ENCODE data around the gene MERTK.
"Not testable (repeated sequence)": the region's sequence is repeated elsewhere in the genome, so short reads cannot be mapped to it uniquely, and the experiment has no call there.

Gene MERTK

DNA sequence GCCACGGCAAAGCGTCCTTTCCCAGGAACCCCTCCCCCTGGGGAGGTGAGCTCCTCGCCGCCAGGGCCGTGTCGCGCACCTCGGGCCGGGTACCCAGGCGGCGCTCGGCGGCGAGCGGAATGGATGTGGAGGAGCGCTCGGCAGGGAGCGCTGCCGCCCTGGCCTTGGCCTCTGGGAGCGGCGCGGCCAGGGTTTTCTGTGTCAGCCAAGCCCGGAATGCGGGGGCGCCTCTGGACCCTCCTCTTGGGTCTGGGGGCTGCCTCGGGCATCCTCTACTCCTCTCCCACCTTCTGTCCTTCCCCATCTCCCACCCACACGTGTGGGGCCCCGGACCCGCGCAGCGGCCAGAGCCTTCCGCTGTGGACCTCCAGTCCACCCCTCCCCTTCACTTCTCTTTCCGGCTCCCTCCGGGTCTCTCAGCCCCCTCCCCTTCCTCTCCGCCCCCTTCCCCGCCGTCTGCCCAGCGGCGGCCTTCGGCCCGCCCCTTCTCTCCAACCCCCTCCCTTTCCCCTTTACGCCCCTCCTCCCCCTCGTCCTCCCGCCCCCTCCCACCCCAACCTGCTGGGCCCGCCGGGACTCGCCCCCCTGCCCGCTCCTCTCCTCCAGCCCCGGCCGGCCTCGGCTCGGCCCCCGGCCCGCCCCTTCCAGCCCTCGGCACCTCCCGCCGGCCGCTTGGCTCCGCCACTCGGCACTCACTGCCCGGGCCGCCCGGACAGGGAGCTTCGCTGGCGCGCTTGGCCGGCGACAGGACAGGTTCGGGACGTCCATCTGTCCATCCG is at the start of gene MERTK:
TSS of gene MERTK (plus strand) at position 684 of the 779 bp plus-strand sequence. CDS start 129 bp downstream, outside the sequence.
- DNase-seq (ENCODE audit: low read depth in 4 of 4, low spot score in 1 of 4), result peak in 2 of 4 experiments; percentile 36 to 43

DNA sequence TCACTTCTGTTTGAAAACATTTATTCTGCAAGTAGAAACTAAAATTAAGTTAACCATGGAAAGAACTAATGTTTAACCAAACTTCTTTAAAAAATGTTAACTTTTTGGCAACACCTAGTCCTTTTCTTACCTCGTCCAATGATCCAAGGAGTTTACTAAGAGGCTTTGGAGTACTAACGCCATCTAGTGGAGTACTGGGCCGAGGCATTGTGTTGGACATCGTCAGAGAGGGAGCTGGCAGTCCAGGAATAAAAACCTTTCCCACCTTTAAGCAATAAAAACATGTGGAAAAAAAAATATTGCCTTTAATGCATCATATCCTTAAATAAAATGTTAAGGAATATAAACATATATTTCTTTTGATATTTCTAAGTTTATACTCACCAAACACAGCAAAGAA is 47.8 kb upstream of the MERTK start:
- not testable (repeated sequence) for DNase-seq (ENCODE audit: low read depth in 4 of 4, low spot score in 1 of 4)

DNA sequence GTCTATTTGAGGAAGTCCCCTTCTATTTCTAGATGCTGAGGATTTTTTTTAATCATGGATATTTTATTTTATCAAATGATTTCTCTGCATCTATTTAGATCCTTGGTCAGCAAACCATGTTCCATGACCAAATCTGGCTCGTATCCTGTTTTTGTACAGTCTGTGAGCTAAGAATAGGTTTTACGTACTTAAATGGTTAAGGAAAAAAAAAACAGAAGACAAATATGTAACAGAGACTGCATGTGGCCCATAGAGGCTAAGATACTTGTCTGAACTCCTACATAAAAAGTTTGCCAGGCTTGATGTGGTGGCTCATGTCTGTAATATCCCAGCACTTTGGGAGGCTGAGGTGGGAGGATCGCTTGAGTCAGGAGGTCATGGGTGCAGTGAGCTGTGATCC is 45.9 kb upstream of the MERTK start:
- DNase-seq (ENCODE audit: low read depth in 4 of 4, low spot score in 1 of 4), result not testable (repeated sequence)

DNA sequence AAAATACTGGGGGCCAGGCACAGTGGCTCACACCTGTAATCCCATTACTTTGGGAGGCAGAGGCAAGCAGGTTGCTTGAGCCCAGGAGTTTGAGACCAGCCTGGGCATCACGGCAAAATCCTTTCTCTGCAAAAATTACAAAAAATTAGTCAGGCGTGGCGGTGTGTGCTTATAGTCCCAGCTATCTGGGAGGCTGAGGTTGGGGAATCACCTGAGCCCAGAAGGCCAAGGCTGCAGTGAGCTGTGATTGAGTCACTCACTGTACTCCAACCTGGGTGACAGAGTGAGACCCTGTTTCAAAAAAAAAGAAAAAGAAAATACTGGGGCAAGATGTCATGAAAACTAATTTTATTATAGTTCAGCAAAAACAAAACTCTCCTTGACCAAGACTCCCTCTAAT is 38.4 kb upstream of the MERTK start:
- DNase-seq (ENCODE audit: low read depth in 4 of 4, low spot score in 1 of 4), result not testable (repeated sequence)

DNA sequence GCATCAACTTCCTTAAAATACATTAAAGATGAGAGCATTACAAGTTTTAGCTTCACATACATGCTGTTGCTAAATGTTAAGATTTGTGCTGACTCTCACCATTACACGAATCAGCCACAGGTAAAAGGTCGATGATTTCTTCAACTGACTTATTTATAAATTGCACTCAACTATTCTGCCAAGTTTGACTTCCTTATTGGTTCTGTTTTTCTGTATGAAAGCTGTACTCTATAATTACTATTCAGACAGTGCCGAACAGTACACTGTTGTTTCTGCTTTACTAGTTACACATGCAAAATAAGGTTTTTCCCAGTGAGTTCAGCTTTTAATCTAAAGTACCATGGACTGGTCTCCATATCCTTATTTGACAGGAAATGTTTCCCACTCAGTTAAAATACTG is 33.3 kb upstream of the MERTK start:
- not testable (repeated sequence) for DNase-seq (ENCODE audit: low read depth in 4 of 4, low spot score in 1 of 4)

DNA sequence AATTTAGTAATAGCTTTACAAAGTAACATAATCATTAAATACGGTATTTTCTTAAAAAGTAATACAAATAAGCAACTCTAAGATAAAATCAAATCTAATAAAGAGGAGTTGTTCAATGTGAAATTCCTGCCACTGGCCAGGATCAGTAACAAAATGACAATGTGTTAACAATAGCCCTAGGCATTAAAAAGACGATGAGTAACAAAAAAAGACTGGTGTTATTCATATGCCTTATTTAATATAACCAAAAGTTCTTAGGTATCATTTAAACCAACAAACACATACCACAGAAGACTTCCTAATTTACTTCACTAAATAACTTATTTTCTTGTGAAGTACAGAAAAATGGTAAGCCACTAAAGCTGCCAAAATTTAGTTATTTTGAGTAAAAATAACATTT is 25.6 kb upstream of the MERTK start:
- not testable (repeated sequence) for DNase-seq (ENCODE audit: low read depth in 4 of 4, low spot score in 1 of 4)

DNA sequence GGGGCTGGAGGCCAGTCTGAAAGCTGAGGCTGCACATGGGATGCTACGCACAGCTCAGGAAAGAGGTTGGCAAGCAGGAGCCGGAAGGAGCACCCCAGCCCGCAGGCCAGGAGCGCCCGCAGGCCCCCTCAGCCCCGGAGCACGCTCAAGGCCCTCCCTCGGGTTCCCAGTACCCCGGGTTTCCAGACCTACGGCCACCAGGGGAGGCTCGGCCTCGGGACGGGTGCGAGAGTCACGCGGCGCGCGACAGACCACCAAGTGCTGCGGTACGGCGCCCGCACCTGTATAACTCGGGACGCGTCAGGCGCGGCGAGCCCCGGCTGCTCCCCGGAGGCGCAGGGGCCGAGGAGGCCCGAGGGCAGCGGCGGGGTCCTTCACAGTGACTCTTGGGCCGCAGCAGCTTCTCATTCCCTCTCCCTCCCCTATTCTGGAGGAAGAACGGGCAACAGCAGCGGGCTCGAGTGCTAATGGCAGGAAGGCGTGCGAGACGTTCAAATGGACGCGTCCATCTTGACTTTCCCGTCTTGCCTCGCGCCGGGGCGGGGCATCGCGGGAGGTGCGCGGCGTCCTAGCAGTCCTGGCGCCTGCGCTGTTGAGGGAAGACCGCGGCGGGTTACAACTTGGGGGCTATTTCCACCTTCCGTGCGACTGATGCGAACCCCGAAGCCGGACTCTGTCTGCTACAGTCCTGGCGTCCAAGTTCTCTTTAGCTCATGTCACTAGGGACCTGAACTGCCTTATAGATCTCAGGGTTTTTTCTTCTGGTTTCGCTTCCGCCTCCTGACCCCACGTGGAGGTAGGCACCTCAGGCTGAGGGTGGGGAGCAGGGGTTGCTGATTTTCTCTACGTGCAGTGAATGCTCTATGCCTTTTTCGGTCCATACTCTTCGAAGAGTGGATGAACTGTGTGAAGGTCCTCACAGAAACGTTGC is 14.5 kb upstream of the MERTK start, which contains the start of gene ANAPC1:
TSS of gene ANAPC1 (minus strand) at position 533 of the 931 bp plus-strand sequence. CDS start 3,368 bp downstream, outside the sequence.
- DNase-seq (ENCODE audit: low read depth in 4 of 4, low spot score in 1 of 4), result peak; percentile 65 to 82 (median 76)

DNA sequence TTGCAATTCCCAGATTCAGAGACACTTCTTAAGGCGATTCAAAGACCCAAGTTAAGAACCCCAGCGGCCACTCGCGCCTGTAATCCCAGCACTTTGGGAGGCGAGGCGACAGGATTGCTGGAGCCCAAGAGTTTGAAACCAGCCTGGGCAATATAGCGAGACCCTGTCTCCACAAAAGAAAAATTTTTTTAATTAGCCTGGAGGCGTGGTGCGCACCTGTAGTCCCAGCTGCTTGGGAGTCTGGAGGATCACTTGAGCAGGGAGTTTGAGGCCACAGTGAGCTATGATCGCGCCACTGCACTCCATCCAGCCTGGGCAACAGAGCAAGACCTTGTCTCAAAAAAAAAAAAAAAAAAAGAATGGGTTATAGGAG is 13.8 kb upstream of the MERTK start:
- no peak for DNase-seq (ENCODE audit: low read depth in 4 of 4, low spot score in 1 of 4)

DNA sequence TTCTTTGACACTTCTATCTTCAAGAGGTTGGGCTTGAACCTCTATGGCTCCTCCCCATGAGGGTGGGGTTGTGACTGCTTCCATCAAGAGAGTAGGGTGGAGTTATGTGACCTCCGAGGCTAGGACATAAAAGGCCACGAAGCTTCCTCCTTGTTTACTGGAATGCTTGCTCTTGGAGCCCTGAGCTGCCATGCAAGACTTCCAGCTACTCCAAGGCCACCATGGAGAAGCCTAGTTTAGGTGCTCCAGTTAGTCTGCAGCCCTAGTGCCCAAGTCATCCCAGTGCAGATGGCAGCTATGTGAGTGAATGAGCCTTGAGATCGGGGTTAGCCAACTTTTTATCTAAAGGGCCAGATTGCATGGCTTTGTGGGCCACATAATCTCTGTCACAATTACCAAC is 2.4 kb upstream of the MERTK start:
- no peak for DNase-seq (ENCODE audit: low read depth in 4 of 4, low spot score in 1 of 4)

DNA sequence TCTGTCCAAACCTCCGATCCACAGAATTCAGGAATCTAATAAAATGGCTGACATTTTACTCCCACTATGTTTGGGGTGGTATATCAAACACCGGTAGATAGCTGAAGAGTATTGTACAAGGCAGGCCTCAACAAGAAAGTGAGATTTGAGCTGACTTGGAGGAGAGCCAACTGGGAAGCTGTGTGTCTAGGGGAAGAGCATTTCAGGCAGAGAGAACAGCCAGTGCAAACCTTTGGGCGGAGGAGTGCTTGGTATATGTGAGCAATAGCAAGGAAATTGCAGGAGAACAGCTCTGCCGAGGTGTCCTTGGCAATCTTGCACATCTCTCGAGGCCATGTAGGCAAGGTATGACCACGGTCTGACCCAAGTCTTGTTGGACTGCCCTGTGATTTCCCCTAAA is 1.8 kb upstream of the MERTK start:
- DNase-seq (ENCODE audit: low read depth in 4 of 4, low spot score in 1 of 4), result no peak

DNA sequence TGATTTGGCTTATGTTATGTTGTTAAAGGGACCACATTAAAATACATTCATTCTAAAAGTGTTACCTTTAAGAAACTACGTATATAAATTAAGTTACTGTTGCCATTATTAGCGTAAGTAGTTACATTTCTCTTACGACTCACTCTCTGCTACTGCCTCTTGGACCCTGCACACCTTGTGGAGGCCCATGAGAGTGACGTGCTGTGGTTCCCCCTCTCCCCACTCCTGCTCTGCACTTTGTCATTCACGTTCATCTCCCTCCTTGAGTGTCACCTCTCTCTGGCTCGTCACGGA is 830 bp upstream of the MERTK start:
- DNase-seq (ENCODE audit: low read depth in 4 of 4, low spot score in 1 of 4), result no peak

DNA sequence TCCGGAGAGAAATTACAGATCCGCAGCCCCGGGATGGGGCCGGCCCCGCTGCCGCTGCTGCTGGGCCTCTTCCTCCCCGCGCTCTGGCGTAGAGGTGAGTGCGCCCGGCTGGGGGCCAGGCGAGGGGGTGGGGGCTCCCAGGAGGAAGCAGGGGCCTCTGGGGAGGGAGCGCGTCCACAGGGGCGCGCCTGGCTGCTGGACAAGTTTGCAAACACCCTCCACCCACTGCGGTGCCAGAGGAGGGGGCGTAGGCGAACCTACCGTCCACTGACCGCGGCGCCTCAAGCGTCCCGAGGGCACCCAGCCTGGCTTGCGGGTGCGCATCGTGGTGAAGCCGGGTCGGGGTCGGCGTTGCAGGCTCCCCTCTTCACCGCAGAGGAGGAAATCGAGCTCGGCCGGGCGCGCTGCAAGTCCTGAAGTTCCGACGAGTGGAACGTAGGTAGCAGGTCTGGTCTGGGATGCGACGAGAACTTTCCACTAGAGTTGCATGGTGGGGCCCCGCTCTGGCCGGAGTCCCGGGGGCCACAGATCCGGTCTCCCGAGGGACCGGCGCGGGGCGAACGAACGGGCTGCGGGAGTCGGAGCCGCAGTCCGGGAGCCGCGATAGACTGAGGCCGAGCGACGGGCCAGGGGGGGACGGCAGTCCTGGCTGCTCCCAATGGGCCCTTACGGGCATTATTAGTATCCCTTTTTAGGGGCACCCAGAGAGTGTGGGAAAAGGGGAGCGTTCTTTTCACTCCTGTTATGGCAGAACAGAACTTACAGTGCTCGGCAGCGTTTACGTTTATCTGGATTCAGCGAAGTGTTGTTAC is 502 bp downstream of the MERTK start:
- DNase-seq (ENCODE audit: low read depth in 4 of 4, low spot score in 1 of 4), result no peak

DNA sequence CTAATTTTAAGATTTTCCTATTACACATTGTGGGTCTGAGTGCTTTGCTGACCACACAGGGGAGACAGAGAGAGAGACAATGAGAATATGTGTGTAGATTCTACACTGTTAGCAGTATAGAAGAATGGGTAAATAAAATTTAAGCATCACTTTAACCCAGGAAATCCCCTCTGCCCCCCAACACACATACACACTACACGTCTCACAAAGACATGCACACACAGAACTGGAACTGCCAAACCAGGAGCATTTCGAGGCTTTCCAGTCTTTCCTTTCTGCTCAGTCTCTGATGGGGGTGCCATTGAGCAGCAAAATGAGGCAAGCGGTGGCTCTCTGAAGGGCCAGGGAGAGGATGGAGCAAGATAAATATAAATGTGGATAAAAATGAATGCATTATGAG is 2.5 kb downstream of the MERTK start:
- no peak for DNase-seq (ENCODE audit: low read depth in 4 of 4, low spot score in 1 of 4)

DNA sequence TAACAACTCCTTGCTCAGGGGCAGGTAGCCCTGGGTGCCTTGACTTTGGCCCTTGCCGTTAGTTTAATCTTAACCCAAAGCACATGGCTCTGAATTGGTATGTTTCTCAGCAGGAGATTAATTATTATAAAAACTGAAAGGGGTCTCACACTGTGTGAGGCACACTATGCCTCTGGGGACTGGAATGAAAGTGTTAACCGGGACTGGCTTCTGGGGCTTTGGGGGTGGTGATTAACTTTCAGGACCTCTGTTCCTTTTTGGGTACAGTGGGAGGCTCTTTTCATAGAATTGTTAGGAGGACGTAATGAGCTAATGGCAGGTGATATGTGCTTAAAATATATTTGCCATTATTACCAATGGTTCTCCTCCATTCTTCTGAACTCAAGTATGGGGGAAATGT is 5.1 kb downstream of the MERTK start:
- DNase-seq (ENCODE audit: low read depth in 4 of 4, low spot score in 1 of 4), result no peak

DNA sequence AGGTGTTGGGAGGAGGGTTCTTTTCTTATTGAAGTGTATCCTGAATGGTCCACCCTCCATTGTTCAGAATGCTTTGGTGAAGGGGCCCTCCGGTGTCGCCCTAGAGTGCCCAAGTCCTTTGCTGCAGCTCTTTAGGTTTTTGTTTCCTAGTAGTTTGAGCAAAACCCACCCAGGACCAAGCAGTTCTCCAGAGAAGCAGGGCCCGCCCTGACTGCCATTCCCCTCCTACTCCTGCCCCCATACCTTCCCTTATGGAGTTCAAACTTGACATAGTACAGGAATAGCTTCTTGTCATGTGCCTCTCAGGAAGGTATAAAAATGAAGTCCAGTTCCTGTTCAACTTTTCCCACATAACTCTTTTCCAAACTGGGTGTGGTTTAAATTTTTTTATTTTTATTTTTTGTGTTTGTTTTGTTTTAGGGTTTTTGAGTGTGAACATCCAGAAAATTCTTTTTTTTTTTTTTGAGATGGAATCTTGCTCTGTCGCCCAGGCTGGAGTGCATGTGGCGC is 5.6 kb downstream of the MERTK start:
- no peak for DNase-seq (ENCODE audit: low read depth in 4 of 4, low spot score in 1 of 4)

DNA sequence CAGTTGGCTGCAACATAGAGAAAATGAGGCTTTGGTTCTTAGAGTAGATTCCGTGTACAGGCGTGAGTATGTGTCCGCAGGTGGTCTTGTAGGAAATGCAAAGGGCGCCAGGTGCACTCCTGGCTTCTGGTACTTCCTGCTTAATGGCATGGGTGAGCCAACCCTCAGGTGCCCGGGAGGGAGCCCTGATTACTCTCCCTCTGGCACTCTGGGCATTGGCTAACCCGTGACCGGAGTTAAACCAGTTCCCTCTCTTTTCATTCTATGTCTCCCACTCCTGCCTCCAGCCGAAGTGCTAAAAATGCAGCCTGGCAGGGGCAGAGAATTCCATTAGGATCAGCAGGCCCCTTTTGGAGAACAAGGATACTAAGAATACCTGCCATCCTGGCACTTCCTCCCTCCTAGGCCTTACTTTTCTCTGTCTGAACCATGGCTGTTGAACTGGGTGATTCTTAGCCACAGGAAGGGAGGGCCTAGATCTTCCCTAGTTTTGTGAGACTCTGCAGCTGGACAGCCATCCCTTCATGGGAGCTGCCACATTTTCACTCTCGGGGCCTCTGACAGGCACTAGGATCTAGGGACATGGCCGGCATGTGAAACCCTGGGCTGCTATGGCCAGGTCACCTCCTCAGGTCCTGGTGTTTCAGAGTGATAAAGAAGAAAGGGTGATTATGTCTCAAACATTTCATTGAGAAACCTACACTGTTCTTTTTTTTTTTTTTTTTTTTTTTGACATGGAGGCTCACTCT is 6.5 kb downstream of the MERTK start:
- DNase-seq (ENCODE audit: low read depth in 4 of 4, low spot score in 1 of 4), result no peak

DNA sequence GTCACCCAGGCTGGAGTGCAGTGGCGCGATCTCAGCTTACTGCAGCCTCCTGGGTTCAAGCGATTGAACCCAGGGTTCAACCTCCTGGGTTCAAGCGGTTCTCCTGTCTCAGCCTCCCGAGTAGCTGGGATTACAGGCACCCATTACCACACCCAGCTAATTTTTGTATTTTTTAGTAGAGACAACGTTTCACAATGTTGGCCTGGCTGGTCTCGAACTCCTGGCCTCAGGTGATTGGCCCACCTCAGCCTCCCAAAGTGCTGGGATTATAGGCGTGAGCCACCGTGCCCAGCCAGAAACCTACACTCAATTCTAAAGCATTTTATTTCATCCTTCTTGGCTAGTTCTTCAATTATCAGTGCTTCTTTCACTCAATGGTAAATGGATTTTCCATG is 7.1 kb downstream of the MERTK start:
- not testable (repeated sequence) for DNase-seq (ENCODE audit: low read depth in 4 of 4, low spot score in 1 of 4)

DNA sequence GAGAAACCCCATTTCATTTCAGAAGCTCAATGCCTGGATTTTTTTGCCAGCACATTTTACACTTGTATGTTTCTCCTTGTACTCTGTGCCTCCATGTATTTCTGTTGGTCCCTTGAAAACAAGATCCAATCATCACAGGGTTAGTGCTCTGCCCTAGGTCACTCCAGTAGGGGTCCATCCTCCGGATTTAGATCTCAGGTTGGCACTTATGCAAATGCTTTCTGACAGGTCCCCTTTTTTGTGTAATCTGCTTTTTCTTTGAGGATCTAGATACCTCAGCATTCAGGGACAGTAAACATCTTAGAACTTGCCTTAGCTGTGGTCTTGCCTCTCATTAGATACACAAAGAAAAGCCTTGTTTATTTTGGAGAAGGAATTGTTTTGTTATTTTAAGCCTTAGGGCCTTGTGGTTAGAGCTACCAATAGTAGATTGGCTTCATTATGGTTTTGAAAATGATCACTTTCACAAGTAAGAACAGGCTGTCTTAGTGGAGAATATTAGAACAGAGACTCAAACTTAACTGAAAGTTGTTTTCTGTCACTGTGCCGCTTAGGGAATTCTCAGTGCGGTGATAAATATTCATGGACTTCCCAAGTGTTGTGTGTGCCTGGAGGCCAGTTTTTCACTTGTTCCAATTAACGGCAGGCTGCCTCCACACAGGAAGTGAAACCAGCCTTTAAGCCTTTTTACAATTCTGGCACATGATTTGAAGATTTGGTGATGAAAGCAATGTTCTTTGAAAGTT is 7.8 kb downstream of the MERTK start:
- no peak for DNase-seq (ENCODE audit: low read depth in 4 of 4, low spot score in 1 of 4)

DNA sequence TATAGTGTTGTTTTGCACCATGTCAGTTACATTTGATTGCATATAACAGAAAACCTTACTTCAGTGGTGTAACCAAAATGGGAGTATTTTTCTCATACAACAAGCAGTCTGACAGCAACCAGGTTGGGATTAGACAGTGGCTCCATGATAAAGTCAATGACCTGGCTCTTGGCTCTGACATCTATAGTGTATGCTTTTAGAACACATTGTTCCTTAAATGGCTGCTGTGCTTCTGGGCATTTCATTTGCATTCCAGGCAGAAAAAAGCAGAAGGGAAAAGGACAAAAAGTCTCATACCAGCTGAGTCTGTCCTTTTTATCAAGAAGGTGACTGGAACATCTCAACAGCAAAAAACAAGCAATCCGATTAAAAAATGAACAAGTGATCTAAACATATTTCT is 10.2 kb downstream of the MERTK start:
- DNase-seq (ENCODE audit: low read depth in 4 of 4, low spot score in 1 of 4), result no peak

DNA sequence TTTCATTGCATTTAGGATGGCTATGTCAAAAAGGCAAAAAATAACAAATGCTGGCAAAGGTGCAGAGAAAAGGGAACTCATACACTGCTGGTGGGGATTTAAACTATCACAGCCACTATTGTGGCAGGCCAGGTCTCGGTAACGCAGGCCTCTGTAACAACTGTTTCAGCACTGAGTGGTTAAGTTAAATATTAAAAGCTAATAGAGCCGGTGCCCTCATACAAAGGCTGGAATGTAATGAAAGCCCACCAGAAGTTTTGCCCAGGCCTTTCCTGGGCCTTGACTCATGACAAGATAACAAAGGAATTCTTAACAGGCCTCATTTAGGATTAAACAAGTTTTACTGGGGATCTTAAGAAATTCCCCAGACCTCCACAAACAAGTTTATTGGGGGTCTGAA is 10.7 kb downstream of the MERTK start:
- DNase-seq (ENCODE audit: low read depth in 4 of 4, low spot score in 1 of 4), result no peak

All from stimulated activated CD4-positive, alpha-beta T cell treated with anti-CD3 and anti-CD28 coated beads, Interleukin-1b, Interleukin-23, amount 100 ng/mL, for 24 hours (primary cell).